ENCODE results near the gene TIFAB. TPM values are rescaled to one million over a fixed set of nuclear protein-coding genes. Genes with fewer than 3 reads are reported as not detected.

Gene TIFAB
- polyA plus RNA-seq, 1 donor, result 1.4 TPM

Other genes with a start within 250 kb of the TIFAB start
- 312 TPM for gene MACROH2A1, start 53.1 kb downstream of the TIFAB start, polyA plus RNA-seq
- gene DCANP1, start 5.0 kb downstream of the TIFAB start, polyA plus RNA-seq, result 0.45 TPM
- gene NEUROG1, start 83.6 kb upstream of the TIFAB start, polyA plus RNA-seq, result not detected
- 161 TPM for gene CXCL14, start 126.6 kb upstream of the TIFAB start, polyA plus RNA-seq

Data from large intestine (tissue), 1 donor.